Neural cell (in vitro differentiated cells): Measurements from ENCODE around the gene MAML3. TPM values are rescaled to one million over a fixed set of nuclear protein-coding genes. Genes with fewer than 3 reads are reported as not detected.

Experiments
- H2AFZ ChIP-seq: fragments of 200-600, 300-800 bp; sonication (generic), shearing (Covaris generic); 2 replicates; pipeline ENCODE4 v1.6.0; 2014; ENCODE audit warnings: low read depth, mild to moderate bottlenecking, antibody characterized with exemption, low read length, moderate library complexity
- H3F3A ChIP-seq: fragments of 200-600 bp; shearing (Covaris generic); 2 replicates; pipeline ENCODE4 v1.6.1; 2016; ENCODE audit warnings: mild to moderate bottlenecking, moderate library complexity, mixed read lengths, antibody characterized with exemption, low read length; ENCODE audit not compliant: insufficient read depth, poor library complexity, severe bottlenecking
- H3K27ac ChIP-seq: fragments of 200-600, 300-800 bp; sonication (generic), shearing (Covaris generic); 2 replicates; pipeline ENCODE4 v1.5.1; 2014; ENCODE audit warnings: mild to moderate bottlenecking, low read length, moderate library complexity
- H3K27me3 ChIP-seq: fragments of 300-800, 200-600 bp; sonication (generic), shearing (Covaris generic); 2 replicates; pipeline ENCODE4 v1.6.0; 2014; ENCODE audit warnings: mild to moderate bottlenecking, low read depth, low read length, moderate library complexity; ENCODE audit not compliant: insufficient read depth
- H3K36me3 ChIP-seq: fragments of 300-800, 200-600 bp; sonication (generic), shearing (Covaris generic); 2 replicates; pipeline ENCODE4 v1.5.1; 2014; ENCODE audit warnings: mild to moderate bottlenecking, antibody characterized with exemption, low read length, moderate library complexity; ENCODE audit not compliant: insufficient read depth
- H3K4me2 ChIP-seq: fragments of 300-800, 200-600 bp; sonication (generic), shearing (Covaris generic); 2 replicates; pipeline ENCODE4 v1.6.0; 2014; ENCODE audit warnings: mild to moderate bottlenecking, low read length
- H3K4me3 ChIP-seq: fragments of 300-800, 200-600 bp; sonication (generic), shearing (Covaris generic); 2 replicates; pipeline ENCODE4 v1.5.1; 2014; ENCODE audit warnings: mild to moderate bottlenecking, low read length, moderate library complexity
- H3K79me2 ChIP-seq: fragments of 200-600 bp; shearing (Covaris generic); replicated peaks from 2 replicates; pipeline ENCODE4 v1.6.0; 2014; ENCODE audit warnings: mild to moderate bottlenecking, low read length, moderate library complexity; ENCODE audit not compliant: insufficient read depth
- H3K9ac ChIP-seq: fragments of 300-800, 200-600 bp; sonication (generic), shearing (Covaris generic); 2 replicates; pipeline ENCODE4 v1.6.1; 2016; ENCODE audit warnings: mild to moderate bottlenecking, low read length, mixed read lengths
- H3K9me2 ChIP-seq: fragments of 200-600 bp; shearing (Covaris generic); 2 replicates; pipeline ENCODE4 v1.6.1; 2016; ENCODE audit warnings: mild to moderate bottlenecking, low read length, mixed read lengths; ENCODE audit not compliant: insufficient read depth
- H3K9me3 ChIP-seq: fragments of 200-600, 300-800 bp; sonication (generic), shearing (Covaris generic); 2 replicates; pipeline ENCODE4 v1.6.1; 2016; ENCODE audit warnings: mild to moderate bottlenecking, mixed run types, low read length, moderate library complexity, mixed read lengths
- H4K20me1 ChIP-seq: fragments of 200-600 bp; shearing (Covaris generic); 2 replicates; pipeline ENCODE4 v1.6.1; 2016; ENCODE audit warnings: mild to moderate bottlenecking, mixed run types; ENCODE audit not compliant: insufficient read depth
- EP300 ChIP-seq: fragments of 450-650 bp; conservative IDR thresholded peaks from 2 replicates; pipeline ENCODE4 v1.6.1; 2014; ENCODE audit warnings: antibody characterized with exemption, mild to moderate bottlenecking, moderate library complexity; ENCODE audit not compliant: poor library complexity, severe bottlenecking
- EZH2 ChIP-seq: fragments of 200-600, 300-800 bp; shearing (Covaris generic), sonication (generic); IDR thresholded peaks from 2 replicates; pipeline ENCODE4 v1.6.1; 2014; ENCODE audit warnings: antibody characterized with exemption, low read length, borderline replicate concordance, mild to moderate bottlenecking; ENCODE audit not compliant: insufficient read depth, poor library complexity, severe bottlenecking
- MXI1 ChIP-seq: fragments of 450-650 bp; conservative IDR thresholded peaks from 2 replicates; pipeline ENCODE4 v1.6.1; 2014; ENCODE audit warnings: antibody characterized with exemption, mild to moderate bottlenecking; ENCODE audit not compliant: poor library complexity, severe bottlenecking
- POLR2AphosphoS5 ChIP-seq: IDR thresholded peaks from 2 replicates; pipeline ENCODE4 v1.6.1; 2012
- RAD21 ChIP-seq: fragments of 450-650 bp; conservative IDR thresholded peaks from 2 replicates; pipeline ENCODE4 v1.6.1; 2014; ENCODE audit warnings: antibody characterized with exemption, mild to moderate bottlenecking, moderate library complexity
- SMC3 ChIP-seq: fragments of 450-650 bp; conservative IDR thresholded peaks from 2 replicates; pipeline ENCODE4 v1.6.1; 2014; ENCODE audit warnings: antibody characterized with exemption, mild to moderate bottlenecking, moderate library complexity; ENCODE audit not compliant: poor library complexity
- TAF1 ChIP-seq: IDR thresholded peaks from 2 replicates; pipeline ENCODE4 v1.6.1; 2012; ENCODE audit warnings: low read depth
- polyA plus RNA-seq: library from polyadenylated mRNA; depleted of rRNA; stranded (reverse); fragments of >200 nt; gene quantifications from 2 replicates; pipeline ENCODE4 v1.2.3, GENCODE V29; 2014
- TF ChIP-seq, protein P1 (sequence below): fragments of 450-650 bp; IDR thresholded peaks from 2 replicates; pipeline ENCODE4 v1.5.1; 2014; ENCODE audit warnings: antibody characterized with exemption, mild to moderate bottlenecking, moderate library complexity; ENCODE audit not compliant: poor library complexity, severe bottlenecking
- TF ChIP-seq, protein P2 (sequence below): IDR thresholded peaks from 2 replicates; pipeline ENCODE4 v1.6.1; 2012; ENCODE audit warnings: borderline replicate concordance

MAML3 gene
- polyA plus RNA-seq, 1 donor from 2014 or later = 10.2 TPM

DNA sequence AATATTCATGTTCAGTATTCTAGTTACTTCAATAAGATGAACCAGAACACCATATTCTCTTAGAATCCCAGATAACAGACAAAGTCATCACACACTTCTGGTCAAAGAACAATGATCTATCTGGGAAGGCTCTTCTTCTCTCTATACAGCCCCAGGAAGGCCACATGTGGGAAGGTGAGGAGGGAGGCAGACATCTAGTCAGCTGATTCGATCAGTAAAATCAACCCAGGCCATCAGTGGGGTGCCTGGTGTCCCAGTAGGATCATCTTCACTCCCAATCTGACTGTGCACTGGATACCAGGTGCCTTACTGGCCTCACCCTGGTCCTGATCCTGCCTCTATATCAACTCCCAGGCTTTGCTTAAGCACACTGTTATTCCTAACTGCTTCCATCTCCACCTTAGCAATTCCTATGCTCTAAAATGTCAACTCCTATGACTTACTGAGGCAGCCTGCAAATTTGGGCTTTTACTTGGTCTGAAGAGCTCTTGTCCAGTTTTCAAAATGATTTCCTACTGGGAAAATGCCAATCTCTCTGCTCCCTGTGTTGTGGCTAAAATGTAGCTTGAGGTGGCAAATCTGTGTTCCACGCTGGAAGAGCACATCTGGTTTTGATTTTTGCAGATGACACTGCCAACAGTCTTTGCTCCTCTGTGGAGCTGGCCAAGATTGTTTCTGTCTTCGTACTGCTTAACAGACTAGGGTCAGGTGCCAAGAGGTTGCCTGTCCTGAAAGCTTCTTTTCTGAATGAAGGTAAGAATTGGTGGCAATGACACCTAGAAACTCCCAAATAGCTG is 359.6 kb downstream of the MAML3 start:
- Histone ChIP-seq H3K9me2 (no peaks in the 10 kb centered on the region), H3K4me2 (no peak overlapping the region), H3F3A (peaks cover 5% of the 10 kb centered on the region), H3K27me3 (no peaks in the 10 kb centered on the region), H3K4me3 (no peak overlapping the region), H2AFZ (no peak overlapping the region), H3K79me2 (peaks cover 4% of the 10 kb centered on the region), H3K9ac (no peak overlapping the region), H3K36me3 (no peaks in the 10 kb centered on the region), H3K27ac (no peak overlapping the region), H4K20me1 (no peaks in the 10 kb centered on the region), H3K9me3 (no peaks in the 10 kb centered on the region)
- TF ChIP-seq EP300 = no peak
- TF ChIP-seq, protein P1, sequence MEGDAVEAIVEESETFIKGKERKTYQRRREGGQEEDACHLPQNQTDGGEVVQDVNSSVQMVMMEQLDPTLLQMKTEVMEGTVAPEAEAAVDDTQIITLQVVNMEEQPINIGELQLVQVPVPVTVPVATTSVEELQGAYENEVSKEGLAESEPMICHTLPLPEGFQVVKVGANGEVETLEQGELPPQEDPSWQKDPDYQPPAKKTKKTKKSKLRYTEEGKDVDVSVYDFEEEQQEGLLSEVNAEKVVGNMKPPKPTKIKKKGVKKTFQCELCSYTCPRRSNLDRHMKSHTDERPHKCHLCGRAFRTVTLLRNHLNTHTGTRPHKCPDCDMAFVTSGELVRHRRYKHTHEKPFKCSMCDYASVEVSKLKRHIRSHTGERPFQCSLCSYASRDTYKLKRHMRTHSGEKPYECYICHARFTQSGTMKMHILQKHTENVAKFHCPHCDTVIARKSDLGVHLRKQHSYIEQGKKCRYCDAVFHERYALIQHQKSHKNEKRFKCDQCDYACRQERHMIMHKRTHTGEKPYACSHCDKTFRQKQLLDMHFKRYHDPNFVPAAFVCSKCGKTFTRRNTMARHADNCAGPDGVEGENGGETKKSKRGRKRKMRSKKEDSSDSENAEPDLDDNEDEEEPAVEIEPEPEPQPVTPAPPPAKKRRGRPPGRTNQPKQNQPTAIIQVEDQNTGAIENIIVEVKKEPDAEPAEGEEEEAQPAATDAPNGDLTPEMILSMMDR = no peak
- TF ChIP-seq RAD21 = no peak
- no peak for TF ChIP-seq POLR2AphosphoS5
- TF ChIP-seq TAF1 = no peak
- TF ChIP-seq SMC3 = no peak
- TF ChIP-seq, protein P2, sequence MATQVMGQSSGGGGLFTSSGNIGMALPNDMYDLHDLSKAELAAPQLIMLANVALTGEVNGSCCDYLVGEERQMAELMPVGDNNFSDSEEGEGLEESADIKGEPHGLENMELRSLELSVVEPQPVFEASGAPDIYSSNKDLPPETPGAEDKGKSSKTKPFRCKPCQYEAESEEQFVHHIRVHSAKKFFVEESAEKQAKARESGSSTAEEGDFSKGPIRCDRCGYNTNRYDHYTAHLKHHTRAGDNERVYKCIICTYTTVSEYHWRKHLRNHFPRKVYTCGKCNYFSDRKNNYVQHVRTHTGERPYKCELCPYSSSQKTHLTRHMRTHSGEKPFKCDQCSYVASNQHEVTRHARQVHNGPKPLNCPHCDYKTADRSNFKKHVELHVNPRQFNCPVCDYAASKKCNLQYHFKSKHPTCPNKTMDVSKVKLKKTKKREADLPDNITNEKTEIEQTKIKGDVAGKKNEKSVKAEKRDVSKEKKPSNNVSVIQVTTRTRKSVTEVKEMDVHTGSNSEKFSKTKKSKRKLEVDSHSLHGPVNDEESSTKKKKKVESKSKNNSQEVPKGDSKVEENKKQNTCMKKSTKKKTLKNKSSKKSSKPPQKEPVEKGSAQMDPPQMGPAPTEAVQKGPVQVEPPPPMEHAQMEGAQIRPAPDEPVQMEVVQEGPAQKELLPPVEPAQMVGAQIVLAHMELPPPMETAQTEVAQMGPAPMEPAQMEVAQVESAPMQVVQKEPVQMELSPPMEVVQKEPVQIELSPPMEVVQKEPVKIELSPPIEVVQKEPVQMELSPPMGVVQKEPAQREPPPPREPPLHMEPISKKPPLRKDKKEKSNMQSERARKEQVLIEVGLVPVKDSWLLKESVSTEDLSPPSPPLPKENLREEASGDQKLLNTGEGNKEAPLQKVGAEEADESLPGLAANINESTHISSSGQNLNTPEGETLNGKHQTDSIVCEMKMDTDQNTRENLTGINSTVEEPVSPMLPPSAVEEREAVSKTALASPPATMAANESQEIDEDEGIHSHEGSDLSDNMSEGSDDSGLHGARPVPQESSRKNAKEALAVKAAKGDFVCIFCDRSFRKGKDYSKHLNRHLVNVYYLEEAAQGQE = no peak
- no peak for TF ChIP-seq EZH2
- no peak for TF ChIP-seq MXI1

DNA sequence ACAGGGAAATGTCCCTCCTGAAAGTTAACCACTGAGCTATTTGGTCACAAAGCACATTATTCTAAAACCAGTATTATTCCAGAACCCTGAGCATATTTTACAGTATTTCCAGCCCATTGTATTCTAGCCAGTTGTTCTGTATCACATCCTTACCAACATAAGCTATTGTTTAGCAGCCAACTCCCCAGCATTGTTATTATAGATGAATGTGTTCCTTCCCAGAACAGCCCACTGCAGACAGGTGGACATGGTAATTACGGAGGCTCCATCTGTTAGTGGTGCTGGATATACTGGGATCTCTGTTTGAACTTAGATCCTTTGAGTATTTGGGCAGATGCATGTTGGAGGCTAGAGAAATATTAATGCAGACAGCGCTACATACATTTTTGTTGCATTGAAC is 362.3 kb downstream of the MAML3 start:
- Histone ChIP-seq H4K20me1 (no peaks in the 10 kb centered on the region), H2AFZ (no peak overlapping the region), H3K4me3 (no peak overlapping the region), H3K79me2 (peaks cover 4% of the 10 kb centered on the region), H3K27ac (no peak overlapping the region), H3K4me2 (no peak overlapping the region), H3F3A (peaks cover 5% of the 10 kb centered on the region), H3K36me3 (no peaks in the 10 kb centered on the region), H3K9me2 (no peaks in the 10 kb centered on the region), H3K27me3 (no peaks in the 10 kb centered on the region), H3K9me3 (no peaks in the 10 kb centered on the region), H3K9ac (no peak overlapping the region)
- TF ChIP-seq TAF1 = no peak
- no peak for TF ChIP-seq SMC3
- no peak for TF ChIP-seq EP300
- TF ChIP-seq, protein P2 = no peak
- TF ChIP-seq POLR2AphosphoS5 = no peak
- no peak for TF ChIP-seq RAD21
- TF ChIP-seq, protein P1 = no peak
